ENCODE measurements around the gene SLC38A6.
"Not testable (repeated sequence)": the region's sequence is repeated elsewhere in the genome, so short reads cannot be mapped to it uniquely, and the experiment has no call there.

Gene SLC38A6

DNA sequence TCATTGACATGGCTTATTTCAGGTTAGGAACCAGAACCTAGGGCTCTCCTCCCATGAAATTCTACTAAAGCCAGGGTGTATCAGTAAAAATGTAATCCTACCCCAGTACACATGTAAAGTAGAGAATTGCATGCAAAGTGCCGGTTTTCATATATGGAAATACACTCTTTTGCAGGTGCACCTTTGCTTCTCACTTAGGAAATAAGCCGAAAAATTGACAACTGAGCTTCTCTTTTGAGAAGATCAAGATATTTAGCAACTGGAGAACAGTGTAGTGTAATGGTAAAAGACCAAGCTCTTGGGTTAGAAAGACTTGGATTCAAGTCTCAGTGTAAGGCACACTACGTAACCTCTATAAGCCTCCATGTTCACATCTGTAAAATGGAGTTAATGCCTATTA lies 82.4 kb downstream of the SLC38A6 start:
- no peak for DNase-seq

DNA sequence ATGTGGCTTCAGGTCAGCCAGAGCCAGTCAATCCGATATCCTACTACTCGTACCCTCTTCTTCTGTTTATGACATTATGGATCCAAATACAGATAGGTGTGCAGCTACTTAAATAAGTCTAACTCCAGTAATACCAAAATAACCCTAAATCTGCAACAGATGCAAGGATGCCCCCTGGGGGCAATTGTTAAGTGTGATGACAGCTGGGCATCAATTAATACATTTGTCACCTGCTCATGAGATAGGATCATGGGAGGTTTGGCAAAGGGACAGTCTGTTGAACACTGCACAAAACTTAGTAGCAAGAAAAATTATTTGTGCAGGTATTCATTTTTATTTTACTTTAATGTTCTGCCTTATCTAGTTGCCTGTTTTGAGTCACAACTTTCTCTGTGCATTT lies 83.2 kb downstream of the SLC38A6 start:
- DNase-seq = no peak

DNA sequence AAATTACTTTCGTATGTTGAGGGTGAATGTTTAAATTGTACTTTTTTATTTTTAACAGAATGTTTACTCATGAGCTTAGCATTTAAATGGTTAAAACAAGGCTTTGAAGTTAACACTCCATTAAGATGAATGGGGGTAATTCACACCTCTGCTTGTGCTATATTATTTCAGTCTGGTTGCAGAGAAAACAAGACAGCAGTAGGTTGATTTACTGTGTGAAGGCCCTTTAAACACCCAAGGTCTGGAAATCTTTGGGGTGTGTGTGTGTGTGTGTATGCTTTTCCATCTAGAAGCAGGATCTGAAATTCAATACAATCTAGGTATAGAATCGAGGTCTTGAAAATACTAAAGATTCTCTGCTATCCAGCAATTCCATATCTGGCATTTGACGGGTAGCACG lies 83.8 kb downstream of the SLC38A6 start:
- DNase-seq = no peak

DNA sequence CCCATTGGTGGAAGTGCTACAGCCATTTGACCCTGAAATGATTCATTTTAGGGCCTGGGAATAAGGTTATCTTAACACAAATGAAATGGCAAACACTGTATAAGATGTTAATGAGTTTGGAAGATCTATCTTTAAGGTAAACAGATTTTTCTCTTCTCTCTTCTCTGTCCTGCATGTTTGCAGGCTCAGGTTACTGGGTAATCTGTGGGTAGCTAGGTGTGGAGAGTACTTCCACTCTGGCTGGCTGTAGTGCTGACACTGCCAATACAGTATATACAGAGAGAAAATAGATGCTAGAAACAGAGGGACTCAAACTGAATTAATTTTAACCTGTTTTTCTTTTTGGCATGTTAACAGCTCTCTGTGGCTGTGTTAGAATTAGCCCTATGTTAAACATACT lies 84.6 kb downstream of the SLC38A6 start:
- DNase-seq = no peak

DNA sequence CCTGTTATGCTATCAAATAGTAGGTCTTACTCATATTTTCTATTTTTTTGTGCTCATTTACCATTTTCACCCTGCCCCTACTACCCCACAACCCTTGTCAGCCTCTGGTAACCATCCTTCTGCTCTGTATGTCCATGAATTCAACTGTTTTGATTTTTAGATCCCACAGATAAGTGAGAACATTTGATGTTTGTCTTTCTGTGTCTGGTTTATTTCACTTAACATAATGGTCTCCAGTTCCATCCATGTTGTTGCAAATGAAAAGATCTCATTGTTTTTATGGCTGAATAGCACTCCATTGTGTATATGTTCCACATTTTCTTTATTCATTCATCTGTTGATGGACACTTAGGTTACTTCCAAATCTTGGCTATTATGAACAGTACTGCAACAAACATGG lies 91.4 kb downstream of the SLC38A6 start:
- DNase-seq = not testable (repeated sequence)

DNA sequence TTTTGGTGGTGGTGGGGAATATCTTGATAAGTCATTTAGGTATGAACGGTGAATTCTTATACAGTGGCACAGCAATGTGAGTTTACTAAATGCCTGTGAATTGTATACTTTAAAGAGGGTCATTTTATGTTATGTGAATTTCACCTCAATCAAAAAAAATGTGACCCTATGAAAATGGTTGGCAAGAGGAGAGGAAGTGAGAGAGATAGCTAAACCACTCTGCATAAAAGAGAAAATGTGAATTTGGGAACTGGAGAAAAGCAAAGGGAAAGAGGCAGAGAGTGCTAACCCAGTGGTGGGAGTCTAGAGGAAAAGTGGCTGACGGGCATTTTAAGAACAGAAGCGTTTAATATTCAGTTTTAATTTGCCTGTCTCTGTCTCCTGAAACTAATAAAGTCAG lies 93.8 kb downstream of the SLC38A6 start:
- DNase-seq = no peak

DNA sequence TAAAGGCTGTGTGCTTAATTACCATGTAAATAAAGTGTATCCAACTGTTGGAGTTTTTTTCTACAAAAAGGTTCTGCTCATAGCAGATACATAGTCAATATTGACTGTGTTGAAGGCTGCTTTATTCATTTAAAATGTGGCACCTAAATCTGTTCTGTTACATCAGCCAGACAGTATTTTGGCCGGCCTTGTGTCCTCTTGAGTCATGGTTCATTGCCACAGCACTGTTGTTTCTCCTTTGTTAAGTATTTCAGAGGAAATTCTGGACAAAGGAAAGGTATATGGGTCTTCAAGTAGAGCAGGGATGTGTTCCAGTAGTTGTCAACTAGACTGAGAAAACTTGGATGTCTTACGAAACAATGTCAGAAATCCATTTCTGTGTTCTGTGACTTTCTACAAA lies 95.5 kb downstream of the SLC38A6 start:
- peak; percentile 62 for DNase-seq

DNA sequence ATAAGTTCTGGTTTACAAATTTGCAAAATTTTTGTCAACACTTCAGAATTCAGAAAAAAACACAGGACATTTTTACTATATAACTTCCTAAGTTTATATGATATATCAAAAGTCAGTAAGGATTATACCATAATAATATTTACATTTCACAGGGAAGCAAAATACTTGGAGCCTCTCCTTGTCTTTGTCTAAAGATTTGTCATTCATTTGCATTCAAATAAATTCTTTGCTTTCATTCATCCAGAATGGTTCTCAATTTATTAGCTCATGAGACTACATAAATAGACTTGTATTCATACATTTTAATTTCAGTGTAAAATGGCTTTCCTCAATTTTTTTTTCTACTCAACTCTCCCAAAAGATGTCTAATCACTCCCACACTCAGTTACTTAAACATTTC lies 96.4 kb downstream of the SLC38A6 start:
- DNase-seq = no peak

DNA sequence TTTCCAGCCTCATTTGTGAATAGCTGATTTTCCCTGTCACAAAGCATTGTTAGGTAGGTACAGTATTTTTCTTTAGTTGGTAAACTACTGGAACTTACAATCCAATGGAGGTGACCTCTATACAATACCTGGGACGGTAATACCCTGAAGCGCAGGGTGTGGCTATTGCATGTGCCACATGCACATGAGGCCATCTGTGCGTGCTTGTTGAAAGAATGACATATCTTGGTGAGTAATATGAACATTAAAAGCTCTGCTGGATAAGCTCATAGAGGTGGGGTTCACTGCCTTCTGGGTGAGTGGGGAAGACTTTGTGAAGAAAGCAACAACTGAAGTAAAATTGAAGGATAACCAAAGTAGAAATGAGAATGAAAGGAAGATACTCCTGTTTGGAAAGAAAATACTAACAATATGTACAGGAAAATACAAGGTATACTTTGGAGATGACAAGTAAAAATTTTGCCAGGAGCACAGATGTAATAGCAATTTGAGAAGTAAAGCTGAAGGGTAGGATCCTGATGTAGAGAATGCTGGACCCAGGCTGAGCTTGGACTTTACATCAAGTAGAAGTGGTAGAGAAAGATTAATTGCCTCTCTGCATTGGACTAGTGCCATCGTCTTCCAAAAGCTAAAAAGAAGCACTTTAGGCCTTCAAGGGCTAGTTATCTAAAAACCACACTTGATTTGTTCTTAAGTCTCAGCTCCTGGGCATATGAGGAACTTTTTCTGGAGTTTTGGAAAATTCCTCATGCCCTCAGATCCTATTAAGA lies 97.1 kb downstream of the SLC38A6 start:
- DNase-seq = no peak

DNA sequence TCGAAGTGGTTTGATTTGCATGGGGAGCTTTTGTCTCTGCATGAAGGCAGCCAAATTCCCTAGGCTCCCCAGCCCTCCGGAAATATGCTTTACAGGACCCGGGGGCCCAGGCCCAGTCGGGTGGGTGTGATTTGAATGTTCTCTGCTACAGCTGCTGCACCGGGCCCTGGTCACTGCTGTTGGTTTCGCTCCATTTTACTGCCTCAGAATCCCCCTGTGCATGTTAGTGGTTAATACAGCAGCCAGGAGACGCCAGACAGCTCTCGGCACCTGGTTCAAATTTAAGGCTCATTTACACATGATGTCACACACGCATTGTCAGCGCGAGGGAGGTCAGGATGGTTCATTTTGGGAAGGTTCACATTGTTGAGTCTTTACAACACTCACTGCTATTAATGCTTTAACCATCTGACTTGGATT lies 99.6 kb downstream of the SLC38A6 start:
- DNase-seq = peak; percentile 95

DNA sequence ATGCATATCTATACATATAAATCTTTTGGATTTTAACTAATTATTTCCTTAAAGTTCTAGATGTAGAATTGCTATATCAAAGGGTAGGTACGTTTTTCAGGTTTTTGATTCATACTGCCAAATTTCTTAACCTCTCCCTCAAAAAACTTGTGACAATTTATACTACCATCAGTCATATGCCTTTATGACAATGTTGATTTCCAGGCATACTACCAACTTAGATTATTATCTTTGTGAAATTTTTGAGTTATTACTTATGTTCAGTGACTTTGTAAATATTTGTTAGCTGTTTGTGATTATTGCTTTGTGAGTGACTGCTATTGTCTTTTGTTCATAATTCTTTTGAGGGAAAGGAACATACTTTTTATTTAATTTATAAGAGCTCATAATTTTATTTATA lies 107.0 kb downstream of the SLC38A6 start:
- no peak for DNase-seq

DNA sequence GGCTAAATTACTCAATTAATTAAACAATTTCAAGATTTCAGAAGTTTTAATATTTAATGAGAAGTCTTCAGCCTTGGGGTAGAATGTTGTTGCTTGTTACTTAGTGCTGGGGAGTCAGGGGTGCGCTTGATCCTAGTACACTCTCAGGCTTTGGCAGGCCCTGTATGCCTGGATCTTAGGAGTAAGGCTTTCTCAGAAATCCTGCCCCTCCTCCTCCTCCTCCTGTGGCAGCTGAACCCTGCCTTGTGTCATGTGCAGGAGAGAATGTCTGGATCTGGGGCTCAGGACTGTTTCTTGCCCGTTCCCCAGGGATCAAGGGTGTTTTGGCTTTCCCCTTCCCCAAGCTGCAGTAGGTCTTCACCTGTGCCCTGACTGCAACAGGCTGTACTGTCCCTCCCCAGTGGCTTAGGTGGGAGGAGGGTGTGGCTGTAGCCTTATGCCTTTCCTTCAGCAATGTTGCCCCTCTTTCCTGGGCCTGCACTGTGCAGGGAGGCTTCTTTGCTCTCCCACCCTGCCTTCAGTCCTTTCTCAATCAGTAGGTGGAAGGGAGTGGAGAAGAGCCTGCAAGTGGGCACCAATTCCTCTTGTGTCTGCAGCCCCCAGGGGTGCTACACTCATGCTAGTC lies 108.2 kb downstream of the SLC38A6 start:
- no peak for DNase-seq

DNA sequence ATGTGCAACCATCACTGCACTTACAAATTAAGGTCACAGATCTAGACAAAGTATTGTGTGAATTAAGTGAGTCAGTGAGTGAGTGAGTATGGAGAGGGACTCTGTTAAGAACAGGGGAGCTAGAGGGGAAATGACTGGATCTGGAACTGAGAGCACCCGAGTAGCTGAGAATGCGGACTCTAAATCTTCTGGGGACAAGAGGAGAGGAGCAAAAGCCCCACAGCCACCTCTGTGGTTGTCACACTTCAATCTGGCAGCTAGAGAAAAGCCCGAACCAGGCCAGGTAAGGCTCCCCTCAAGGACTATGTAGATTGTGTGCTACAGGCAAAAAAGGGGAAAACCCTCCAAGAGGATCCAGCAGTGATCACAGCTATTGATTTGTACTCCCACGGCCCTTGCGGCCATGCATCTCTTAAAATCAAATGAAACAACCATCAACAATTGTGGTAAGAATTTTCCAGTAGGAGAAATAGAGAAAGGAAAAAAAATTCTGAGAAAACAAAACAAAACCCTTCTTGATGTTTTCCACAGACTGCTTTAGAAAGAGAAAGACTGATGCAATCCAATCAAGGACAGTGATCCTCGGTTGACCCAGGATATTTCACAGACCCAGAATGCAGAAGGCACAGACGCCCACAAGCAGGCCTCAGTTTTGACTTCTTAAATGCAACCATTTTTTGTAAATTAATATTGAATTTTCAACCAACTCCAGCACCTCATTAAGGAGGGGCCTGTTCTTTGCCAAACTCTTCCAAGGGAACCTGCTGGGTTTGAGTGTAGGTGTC lies 109.6 kb downstream of the SLC38A6 start:
- DNase-seq = no peak

DNA sequence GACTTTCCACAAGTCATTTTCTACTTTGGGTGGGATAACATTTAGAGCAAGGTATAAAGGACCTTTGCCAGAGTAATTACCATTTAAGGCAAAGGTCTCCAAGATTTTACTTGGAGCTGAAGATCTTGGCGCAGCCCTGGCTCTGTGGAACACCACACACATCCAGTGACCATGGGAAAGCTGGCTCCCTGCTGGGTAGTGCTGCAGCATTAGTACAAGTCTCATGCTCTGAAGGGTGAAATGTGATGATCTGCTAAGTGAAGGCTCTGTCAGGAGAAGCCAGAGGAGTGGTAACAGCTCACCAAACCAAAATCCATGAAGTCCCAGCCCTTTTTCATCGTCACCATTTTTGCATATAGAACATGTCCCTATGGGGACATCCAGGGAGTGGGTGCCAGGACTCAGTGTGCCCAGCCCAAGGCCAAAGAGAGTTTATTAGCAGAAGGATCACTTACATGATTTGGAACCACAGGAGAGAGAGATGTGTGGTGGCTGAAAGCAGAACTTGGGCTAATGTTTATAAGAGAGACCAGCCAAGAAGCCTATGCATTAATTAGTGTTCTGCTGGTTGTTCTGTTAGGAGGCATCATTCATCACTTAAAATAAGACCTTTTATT lies 110.7 kb downstream of the SLC38A6 start:
- DNase-seq = no peak

DNA sequence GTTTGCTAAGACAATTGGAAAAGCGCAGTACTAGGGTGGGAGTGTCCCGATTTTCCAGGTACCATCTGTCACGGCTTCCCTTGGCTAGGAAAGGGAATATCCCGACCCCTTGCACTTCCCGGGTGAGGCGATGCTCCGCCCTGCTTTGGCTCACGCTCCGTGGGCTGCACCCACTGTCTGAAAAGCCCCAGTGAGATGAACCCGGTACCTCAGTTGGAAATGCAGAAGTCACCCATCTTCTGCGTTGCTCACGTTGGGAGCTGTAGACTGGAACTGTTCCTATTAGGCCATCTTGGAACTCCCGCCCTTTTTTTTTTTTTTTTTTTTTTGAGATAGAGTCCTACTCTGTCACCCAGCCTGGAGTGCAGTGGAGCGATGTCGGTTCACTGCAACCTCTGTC lies 117.1 kb downstream of the SLC38A6 start:
- DNase-seq = not testable (repeated sequence)

DNA sequence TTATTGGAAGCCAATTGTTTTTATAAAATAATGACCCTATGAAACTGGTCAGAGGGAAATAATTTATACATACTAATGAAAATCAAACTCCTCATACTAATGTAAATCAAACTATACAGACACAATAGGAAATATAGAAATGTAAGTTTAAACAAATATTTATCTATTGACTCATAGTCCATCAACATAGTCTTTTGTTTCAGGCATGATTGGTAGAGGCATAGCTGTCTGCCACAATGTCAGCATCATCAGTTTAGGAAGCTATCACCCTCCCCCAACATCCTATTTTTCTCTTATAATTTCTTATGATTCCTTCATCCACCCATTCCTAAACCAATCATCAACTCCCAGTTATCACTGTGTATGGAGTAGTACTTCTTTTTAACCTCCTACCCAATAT lies 117.7 kb downstream of the SLC38A6 start:
- DNase-seq = peak; percentile 48

DNA sequence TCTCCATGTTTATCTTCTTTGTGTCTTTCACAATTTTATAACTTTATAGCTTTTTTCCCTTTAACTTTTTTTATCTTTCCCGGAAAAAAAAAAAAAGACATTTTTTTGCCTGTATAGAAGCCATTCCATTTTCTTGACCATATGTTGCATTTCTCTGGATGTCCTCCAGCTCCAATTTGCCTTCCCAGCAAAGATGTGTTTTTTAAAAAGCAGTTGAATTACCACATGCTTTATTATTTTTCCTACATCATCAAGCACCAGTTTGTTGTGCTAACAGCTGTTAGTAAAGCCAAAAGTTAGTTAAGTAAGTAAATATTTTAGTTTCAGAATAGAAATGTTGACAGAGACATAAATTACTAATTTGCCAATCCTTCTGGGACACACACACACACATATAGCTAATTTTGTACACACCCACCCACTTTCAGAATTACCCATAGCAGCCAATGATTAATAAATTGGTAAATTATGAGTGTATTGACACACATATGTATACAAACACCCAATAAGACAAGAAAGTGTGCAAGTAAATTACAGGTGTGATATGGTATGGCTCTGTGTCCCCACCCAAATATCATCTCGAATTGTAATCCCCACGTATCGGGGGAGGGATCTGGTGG lies 118.3 kb downstream of the SLC38A6 start:
- DNase-seq = peak; percentile 72

DNA sequence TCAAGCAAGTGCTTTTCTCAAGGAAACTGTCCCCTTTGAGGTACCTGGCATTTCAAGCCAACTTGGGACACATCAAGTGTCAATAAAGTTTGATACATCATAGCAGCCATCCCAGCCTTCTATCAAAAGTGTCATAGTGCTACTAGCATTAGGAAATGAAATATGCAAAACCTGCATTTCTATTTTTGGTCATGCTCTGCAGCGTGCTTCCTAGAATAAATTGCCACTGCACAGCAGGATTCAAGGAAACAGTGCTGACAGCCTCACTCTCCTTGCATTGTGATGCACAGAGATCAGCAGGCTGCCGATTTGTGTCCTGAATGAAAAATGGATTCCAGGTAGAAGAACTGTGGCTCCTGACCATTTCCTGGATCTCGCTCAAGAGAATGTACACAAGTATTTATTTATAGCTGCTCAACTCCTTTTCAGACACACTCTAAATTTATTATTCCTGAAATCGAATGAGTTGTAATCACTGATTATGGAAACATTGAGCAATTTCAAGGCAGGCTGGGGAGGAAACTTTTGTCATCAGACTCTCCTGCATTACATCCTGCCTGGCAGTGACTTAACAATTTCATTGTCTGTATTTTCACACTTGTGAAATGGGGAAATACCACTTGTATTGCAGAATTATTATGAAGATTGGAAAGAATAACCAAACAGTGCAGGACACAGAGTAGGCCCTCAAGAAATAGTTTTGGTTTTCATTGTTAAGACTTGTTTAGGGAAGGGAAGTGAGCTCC lies 120.9 kb downstream of the SLC38A6 start:
- peak; percentile 49 for DNase-seq
